GM19372 (cell line): ENCODE data around the gene SEPTIN5.

Source experiments
- ATAC-seq: cut with Tn5 transposase; IDR thresholded peaks from one replicate; pipeline ENCODE4 v1.9.1; 2021; ENCODE audit warnings: mild to moderate bottlenecking, low read depth, moderate library complexity; ENCODE audit not compliant: unreplicated experiment

Gene SEPTIN5

GRCh38 chr22:19757985-19758895 is 43.9 kb downstream of the SEPTIN5 start:
- ATAC-seq: no peak

- ATAC-seq: no peak
These were observed 44.7 kb downstream of the SEPTIN5 start for GRCh38 chr22:19758896-19759426.

GRCh38 chr22:19759427-19760057 is 45.2 kb downstream of the SEPTIN5 start:
- ATAC-seq: no peak

- ATAC-seq: no peak
These were observed 46.0 kb downstream of the SEPTIN5 start, which contains the start of gene TBX1 for GRCh38 chr22:19760058-19760950. TBX1 (plus strand) TSS chr22:19760778; CDS start chr22:19760844, 66 bp downstream.

GRCh38 chr22:19760951-19761724 is 46.8 kb downstream of the SEPTIN5 start:
- ATAC-seq: no peak

- no peak for ATAC-seq
These were observed 47.6 kb downstream of the SEPTIN5 start for GRCh38 chr22:19761725-19762567.

GRCh38 chr22:19762568-19763457 is 48.5 kb downstream of the SEPTIN5 start:
- ATAC-seq: no peak

GRCh38 chr22:19763458-19764298 is 49.4 kb downstream of the SEPTIN5 start:
- no peak for ATAC-seq

GRCh38 chr22:19764299-19764593 is 49.9 kb downstream of the SEPTIN5 start:
- ATAC-seq: no peak

- no peak for ATAC-seq
These were observed 50.6 kb downstream of the SEPTIN5 start for GRCh38 chr22:19764636-19765476.

- ATAC-seq: no peak
These were observed 51.4 kb downstream of the SEPTIN5 start for GRCh38 chr22:19765477-19766239.

GRCh38 chr22:19766240-19766510 is 51.9 kb downstream of the SEPTIN5 start:
- ATAC-seq: no peak

GRCh38 chr22:19766511-19767426 is 52.5 kb downstream of the SEPTIN5 start:
- ATAC-seq: no peak

- ATAC-seq: no peak
These were observed 53.4 kb downstream of the SEPTIN5 start for GRCh38 chr22:19767427-19768341.
